ENCODE results near the gene CEP112.

DNA sequence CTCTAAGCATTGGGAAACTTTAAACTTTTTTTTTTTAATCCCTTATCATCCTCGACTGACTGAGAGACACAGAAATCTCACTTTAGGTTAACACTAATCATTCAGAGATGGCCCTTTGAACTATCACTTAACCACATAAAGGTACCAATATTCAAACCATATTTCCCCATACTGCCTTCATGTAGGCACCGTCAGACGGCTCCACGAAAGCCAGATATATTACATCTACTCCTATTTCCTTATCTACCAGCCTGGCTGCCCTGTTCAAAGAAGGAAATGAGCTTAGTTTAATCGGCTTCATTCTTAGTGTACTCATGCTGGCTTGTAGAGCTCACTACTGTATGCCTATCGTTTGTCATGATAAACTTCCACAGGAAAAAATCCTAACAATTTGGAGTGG, 270.9 kb downstream of the CEP112 start:
- TF ChIP-seq, protein P1, sequence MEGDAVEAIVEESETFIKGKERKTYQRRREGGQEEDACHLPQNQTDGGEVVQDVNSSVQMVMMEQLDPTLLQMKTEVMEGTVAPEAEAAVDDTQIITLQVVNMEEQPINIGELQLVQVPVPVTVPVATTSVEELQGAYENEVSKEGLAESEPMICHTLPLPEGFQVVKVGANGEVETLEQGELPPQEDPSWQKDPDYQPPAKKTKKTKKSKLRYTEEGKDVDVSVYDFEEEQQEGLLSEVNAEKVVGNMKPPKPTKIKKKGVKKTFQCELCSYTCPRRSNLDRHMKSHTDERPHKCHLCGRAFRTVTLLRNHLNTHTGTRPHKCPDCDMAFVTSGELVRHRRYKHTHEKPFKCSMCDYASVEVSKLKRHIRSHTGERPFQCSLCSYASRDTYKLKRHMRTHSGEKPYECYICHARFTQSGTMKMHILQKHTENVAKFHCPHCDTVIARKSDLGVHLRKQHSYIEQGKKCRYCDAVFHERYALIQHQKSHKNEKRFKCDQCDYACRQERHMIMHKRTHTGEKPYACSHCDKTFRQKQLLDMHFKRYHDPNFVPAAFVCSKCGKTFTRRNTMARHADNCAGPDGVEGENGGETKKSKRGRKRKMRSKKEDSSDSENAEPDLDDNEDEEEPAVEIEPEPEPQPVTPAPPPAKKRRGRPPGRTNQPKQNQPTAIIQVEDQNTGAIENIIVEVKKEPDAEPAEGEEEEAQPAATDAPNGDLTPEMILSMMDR (IDR thresholded peaks at IDR 0.05; ENCODE audit: insufficient read depth, low read depth, low read length): no peak
- TF ChIP-seq EZH2 (IDR thresholded peaks at IDR 0.05; ENCODE audit: insufficient read depth, low read length): no peak

Data from astrocyte (in vitro differentiated cells and primary cell).